Sciatic nerve (tissue), 2 donors: ENCODE data around the gene HDAC10. TPM values are rescaled to one million over a fixed set of nuclear protein-coding genes. Genes with fewer than 3 reads are reported as not detected.
A peak's percentile ranks its signal among the peaks of the same experiment; 100 is the strongest.

Source experiments
- ATAC-seq: fragments of 200-7000 bp; cut with Tn5 transposase; one replicate; pipeline ENCODE4 v1.9.1; 2020; ENCODE audit warnings: mild to moderate bottlenecking, moderate library complexity
- DNase-seq: peaks from one replicate; pipeline ENCODE4 v3.0.0-alpha.2; 2020; ENCODE audit warnings: low spot score
- intact Hi-C: fragments of 100-400 bp; cut with DNase I; formaldehyde crosslinking; loops from one replicate; pipeline ENCODE4 v1.14.2; 2022
- total RNA-seq: library from RNA; stranded (reverse); fragmentation: NEBNext Ultra II Directional; extraction: Animal tissue kit (Norgen Biotek cat#: 25700); gene quantifications from one replicate; pipeline ENCODE4 v1.2.1, GENCODE V29; 2021
- donor health status: DM: no; HTN: no; CAD: no.
- donor health status: DM: no; HTN: no; CAD: no.

Gene HDAC10, protein sequence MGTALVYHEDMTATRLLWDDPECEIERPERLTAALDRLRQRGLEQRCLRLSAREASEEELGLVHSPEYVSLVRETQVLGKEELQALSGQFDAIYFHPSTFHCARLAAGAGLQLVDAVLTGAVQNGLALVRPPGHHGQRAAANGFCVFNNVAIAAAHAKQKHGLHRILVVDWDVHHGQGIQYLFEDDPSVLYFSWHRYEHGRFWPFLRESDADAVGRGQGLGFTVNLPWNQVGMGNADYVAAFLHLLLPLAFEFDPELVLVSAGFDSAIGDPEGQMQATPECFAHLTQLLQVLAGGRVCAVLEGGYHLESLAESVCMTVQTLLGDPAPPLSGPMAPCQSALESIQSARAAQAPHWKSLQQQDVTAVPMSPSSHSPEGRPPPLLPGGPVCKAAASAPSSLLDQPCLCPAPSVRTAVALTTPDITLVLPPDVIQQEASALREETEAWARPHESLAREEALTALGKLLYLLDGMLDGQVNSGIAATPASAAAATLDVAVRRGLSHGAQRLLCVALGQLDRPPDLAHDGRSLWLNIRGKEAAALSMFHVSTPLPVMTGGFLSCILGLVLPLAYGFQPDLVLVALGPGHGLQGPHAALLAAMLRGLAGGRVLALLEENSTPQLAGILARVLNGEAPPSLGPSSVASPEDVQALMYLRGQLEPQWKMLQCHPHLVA
- 32.4 TPM for total RNA-seq

DNA sequence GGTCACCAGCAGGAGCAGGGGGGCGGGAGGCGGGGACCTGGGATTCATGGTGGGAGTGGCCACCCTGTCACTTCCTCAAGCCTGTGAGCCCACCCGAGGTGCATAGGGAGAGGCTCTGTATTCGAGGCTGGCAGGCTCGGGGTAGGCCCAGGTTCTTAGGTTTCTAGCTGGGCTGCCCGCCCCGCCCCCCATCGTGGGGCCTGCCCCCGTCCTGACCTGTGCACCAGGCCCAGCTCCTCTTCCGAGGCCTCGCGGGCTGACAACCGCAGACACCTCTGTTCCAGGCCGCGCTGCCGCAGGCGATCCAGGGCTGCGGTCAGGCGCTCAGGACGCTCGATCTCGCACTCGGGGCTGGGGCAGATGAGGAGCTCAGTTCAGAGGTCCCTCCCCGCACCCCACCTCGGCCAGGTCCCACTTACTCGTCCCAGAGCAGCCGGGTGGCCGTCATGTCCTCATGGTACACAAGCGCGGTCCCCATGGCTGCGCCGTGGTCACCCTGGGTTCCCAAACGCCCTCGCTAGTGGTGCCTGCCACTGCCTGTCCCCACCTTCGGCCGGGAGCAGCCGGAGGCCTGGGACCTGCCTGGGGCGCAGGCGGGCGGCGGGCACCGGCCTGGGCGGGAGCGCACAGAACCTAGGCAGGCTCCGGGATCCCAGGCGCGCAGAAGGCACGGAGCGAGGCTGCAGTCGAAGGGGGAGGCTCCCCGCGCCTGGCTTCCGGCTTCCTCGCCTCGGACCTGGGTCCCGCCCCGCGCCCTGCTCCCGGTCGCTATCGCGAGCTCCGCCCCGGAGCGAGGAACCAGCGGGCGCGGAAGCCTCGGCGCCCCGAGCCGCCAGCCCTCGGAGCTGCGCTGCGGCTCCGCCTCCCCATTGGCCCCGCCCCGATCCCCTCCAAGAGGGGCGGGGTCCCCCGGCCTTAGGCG lies at the start of gene HDAC10:
HDAC10 (minus strand) TSS at position 711 of the 922 bp plus-strand sequence; CDS start at position 478, 233 bp downstream.
- intact Hi-C loops: loop anchor here (5.0 kb wide), 1 partner anchor 76 kb away; the partner anchor contains the start of gene DENND6B
- DNase-seq (peak; percentile 88), ATAC-seq (peak; percentile 63)

GRCh38 chr22:50300620-50301257 lies 49.7 kb upstream of the HDAC10 start:
- no peak for ATAC-seq
- no peak for DNase-seq
- intact Hi-C loops: no loop called here

- ATAC-seq (peak; percentile 8), DNase-seq (no peak)
- intact Hi-C loops: no loop called here
These were observed 48.9 kb upstream of the HDAC10 start for GRCh38 chr22:50299785-50300619.

GRCh38 chr22:50298937-50299784 lies 48.1 kb upstream of the HDAC10 start:
- ATAC-seq (no peak), DNase-seq (no peak)
- intact Hi-C loops: no loop called here

DNA sequence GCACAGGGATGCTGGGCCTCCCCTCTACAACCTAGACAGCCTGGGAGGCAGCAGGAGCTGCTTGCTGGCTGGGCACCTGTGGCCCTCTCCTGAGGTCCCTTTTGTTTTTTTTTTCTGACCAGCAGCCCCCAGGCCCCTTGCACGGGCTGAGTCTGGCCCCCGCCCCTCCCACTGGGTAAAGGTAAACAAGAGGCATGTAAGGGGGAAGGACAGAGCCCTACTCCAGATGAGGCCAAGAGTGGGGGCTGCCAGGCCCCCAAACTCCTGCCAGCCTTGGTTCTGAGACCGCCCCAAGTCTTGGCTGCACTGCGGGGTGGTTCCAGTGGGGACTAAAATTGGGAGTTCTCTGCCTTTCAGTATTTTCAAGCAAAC lies 47.2 kb upstream of the HDAC10 start:
- ATAC-seq (no peak), DNase-seq (no peak)
- intact Hi-C loops: no loop called here

- ATAC-seq (no peak), DNase-seq (no peak)
- intact Hi-C loops: no loop called here
These were observed 46.6 kb upstream of the HDAC10 start for GRCh38 chr22:50297510-50298265.

- ATAC-seq: no peak
These were observed 45.8 kb upstream of the HDAC10 start for GRCh38 chr22:50296658-50297490.

GRCh38 chr22:50294319-50294656 lies 43.2 kb upstream of the HDAC10 start:
- intact Hi-C loops: no loop called here
- no peak for ATAC-seq
- DNase-seq: no peak

More at GRCh38 chr22:50296658-50297490, 45.8 kb upstream of the HDAC10 start:
- intact Hi-C loops: no loop called here
- no peak for DNase-seq

GRCh38 chr22:50293441-50294318 lies 42.6 kb upstream of the HDAC10 start:
- DNase-seq (no peak), ATAC-seq (peak; percentile 59)
- intact Hi-C loops: no loop called here

GRCh38 chr22:50292643-50293440 lies 41.8 kb upstream of the HDAC10 start:
- no peak for ATAC-seq
- no peak for DNase-seq
- intact Hi-C loops: no loop called here

DNA sequence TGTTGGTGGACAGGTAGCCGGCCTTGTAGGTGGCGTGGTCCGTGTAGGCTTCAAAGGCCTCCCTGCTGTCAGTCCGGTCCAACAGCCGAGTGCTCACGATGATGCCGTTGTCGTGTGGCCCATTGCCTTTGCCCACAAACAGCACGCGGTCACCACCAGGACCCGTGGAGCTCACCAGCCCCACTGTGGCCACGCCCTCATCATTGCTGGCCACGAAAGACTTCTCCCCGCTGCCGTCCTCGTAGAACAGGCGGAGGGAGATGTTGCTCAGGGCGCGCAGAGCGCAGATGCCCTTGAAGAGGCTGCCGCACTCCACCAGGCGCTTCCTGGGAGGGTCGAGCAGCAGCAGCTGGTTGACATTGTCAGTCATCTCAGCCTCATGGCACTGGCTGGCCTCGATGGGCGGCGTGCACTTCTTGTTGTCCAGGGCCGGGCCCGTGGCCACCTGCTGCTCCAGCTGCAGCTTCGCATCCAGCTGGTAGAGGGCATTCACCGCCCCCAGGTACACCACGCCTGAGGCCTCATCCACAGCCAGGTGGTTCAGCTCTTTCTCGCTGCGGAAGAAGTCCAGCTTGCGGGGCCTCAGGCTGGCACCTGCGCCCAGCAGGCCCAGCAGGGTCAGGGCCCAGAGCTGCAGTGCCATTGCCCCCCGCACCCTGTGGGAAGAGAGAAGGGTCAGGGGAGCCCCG lies 39.0 kb upstream of the HDAC10 start:
- intact Hi-C loops: no loop called here
- DNase-seq (no peak), ATAC-seq (no peak)

- DNase-seq (no peak), ATAC-seq (no peak)
- intact Hi-C loops: no loop called here
These were observed 38.3 kb upstream of the HDAC10 start for GRCh38 chr22:50289151-50289941.

GRCh38 chr22:50287731-50288130 lies 36.7 kb upstream of the HDAC10 start:
- intact Hi-C loops: no loop called here
- ATAC-seq (no peak), DNase-seq (no peak)
